DND-41 (cell line): ENCODE measurements around the gene PCCB.

Experiments used
- ATAC-seq: fragments of 200-7000 bp; cut with Tn5 transposase; 3 replicates; pipeline ENCODE4 v1.9.1; 2021; ENCODE audit warnings: low read depth; ENCODE audit not compliant: insufficient read depth
- DNase-seq: peaks from one replicate; pipeline ENCODE4 v3.0.0-alpha.2; 2020
- H2AFZ ChIP-seq: 2 replicates; pipeline ENCODE4 v1.6.0; 2012; ENCODE audit warnings: low read depth, low read length
- H3K27ac ChIP-seq: 2 replicates; pipeline ENCODE4 v1.5.1; 2012; ENCODE audit warnings: low read length, inconsistent platforms
- H3K27me3 ChIP-seq: fragments of 200-600 bp; sonication (generic); 2 replicates; pipeline ENCODE4 v1.6.0; 2012; ENCODE audit warnings: low read length, mild to moderate bottlenecking, inconsistent platforms; ENCODE audit not compliant: insufficient read depth, poor library complexity
- H3K36me3 ChIP-seq: 2 replicates; pipeline ENCODE4 v1.5.1; 2012; ENCODE audit warnings: low read length, inconsistent platforms; ENCODE audit not compliant: insufficient read depth
- H3K4me1 ChIP-seq: 2 replicates; pipeline ENCODE4 v1.5.1; 2012; ENCODE audit warnings: mild to moderate bottlenecking, low read length; ENCODE audit not compliant: insufficient read depth
- H3K4me2 ChIP-seq: 2 replicates; pipeline ENCODE4 v1.6.0; 2012; ENCODE audit warnings: mild to moderate bottlenecking, moderate library complexity, low read length, inconsistent platforms; ENCODE audit not compliant: insufficient read depth
- H3K4me3 ChIP-seq, 2 experiments: fragments of 200-600 bp in 1 of 2; shearing (Covaris generic) in 1 of 2; 2 replicates each; pipeline ENCODE4 v1.5.1; 2012 to 2016; ENCODE audit warnings: inconsistent platforms in 2 of 2, low read length in 2 of 2, mild to moderate bottlenecking in 2 of 2, low read depth in 1 of 2, moderate library complexity in 1 of 2
- H3K79me2 ChIP-seq: 2 replicates; pipeline ENCODE4 v1.6.0; 2012; ENCODE audit warnings: low read length, inconsistent platforms; ENCODE audit not compliant: insufficient read depth
- H3K9ac ChIP-seq: 2 replicates; pipeline ENCODE4 v1.6.0; 2012; ENCODE audit warnings: low read depth, mild to moderate bottlenecking, inconsistent platforms, low read length, moderate library complexity
- H3K9me3 ChIP-seq: 2 replicates; pipeline ENCODE4 v1.5.1; 2012; ENCODE audit warnings: low read length, moderate library complexity, mild to moderate bottlenecking, inconsistent platforms; ENCODE audit not compliant: insufficient read depth, severe bottlenecking
- H4K20me1 ChIP-seq: 2 replicates; pipeline ENCODE4 v1.6.0; 2012; ENCODE audit warnings: low read length; ENCODE audit not compliant: insufficient read depth
- EZH2 ChIP-seq: IDR thresholded peaks from 3 replicates; pipeline ENCODE4 v1.6.1; 2012; ENCODE audit warnings: borderline replicate concordance, low read depth, mild to moderate bottlenecking, moderate library complexity, low read length, inconsistent platforms; ENCODE audit not compliant: severe bottlenecking
- TF ChIP-seq, protein P1 (sequence below): IDR thresholded peaks from 2 replicates; pipeline ENCODE4 v1.5.1; 2012; ENCODE audit warnings: borderline replicate concordance, low read length, moderate library complexity, mild to moderate bottlenecking; ENCODE audit not compliant: poor library complexity, severe bottlenecking; ENCODE audit errors: extremely low read depth

PCCB gene

DNA sequence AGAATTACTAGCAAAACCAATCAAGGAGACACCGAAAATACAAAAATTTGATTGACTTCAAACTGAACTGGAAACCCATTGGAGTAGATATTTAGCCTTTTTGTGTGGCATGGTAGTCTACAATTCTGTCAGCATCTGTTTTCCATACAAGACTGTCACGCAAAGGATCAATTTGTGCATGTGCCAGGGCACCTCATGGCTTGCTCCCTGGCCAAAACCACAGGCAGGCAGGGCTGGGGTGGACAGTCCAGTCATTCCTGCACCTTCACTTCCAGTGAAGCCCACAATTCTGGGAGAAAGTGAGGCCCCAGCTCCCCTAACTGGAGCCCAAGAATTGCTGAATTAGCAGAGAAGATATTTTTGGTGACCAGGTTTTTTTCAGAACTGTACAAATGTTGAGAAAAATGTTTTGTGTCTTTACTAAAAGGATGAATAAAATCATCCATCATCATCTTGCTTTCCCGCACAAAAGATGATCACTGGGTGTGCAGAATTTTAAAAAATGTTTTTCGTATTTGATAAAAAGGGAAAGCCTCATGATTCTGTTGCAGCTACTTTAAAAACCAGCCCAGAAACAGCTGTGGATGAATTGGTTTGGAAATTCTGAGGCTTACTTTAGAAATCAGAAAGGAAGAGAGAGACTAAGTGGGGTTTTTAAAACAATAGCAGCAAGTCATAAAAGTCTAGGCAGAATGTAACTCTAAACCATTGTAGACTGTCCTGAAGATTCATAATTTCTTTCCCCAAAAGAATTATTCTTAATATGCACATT, 86.4 kb downstream of the PCCB start:
- H3K79me2 ChIP-seq: no peaks in the 10 kb centered on the region
- no peak overlapping the region for H3K4me3 ChIP-seq
- H3K4me2 ChIP-seq: no peak overlapping the region
- no peak for TF ChIP-seq EZH2
- TF ChIP-seq, protein P1, sequence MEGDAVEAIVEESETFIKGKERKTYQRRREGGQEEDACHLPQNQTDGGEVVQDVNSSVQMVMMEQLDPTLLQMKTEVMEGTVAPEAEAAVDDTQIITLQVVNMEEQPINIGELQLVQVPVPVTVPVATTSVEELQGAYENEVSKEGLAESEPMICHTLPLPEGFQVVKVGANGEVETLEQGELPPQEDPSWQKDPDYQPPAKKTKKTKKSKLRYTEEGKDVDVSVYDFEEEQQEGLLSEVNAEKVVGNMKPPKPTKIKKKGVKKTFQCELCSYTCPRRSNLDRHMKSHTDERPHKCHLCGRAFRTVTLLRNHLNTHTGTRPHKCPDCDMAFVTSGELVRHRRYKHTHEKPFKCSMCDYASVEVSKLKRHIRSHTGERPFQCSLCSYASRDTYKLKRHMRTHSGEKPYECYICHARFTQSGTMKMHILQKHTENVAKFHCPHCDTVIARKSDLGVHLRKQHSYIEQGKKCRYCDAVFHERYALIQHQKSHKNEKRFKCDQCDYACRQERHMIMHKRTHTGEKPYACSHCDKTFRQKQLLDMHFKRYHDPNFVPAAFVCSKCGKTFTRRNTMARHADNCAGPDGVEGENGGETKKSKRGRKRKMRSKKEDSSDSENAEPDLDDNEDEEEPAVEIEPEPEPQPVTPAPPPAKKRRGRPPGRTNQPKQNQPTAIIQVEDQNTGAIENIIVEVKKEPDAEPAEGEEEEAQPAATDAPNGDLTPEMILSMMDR: no peak
- H4K20me1 ChIP-seq: 0 out of 2 replicates have a peak, but pooled peaks cover 3% of the 10 kb centered on the region
- DNase-seq: no peak
- H3K4me1 ChIP-seq: no peaks in the 10 kb centered on the region
- no peak overlapping the region for H3K9ac ChIP-seq
- no peak for ATAC-seq
- H3K9me3 ChIP-seq: no peaks in the 10 kb centered on the region
- peaks cover 90% of the 10 kb centered on the region for H3K36me3 ChIP-seq
- H3K27ac ChIP-seq: no peak overlapping the region
- no peak overlapping the region for H2AFZ ChIP-seq
- H3K27me3 ChIP-seq: no peaks in the 10 kb centered on the region

DNA sequence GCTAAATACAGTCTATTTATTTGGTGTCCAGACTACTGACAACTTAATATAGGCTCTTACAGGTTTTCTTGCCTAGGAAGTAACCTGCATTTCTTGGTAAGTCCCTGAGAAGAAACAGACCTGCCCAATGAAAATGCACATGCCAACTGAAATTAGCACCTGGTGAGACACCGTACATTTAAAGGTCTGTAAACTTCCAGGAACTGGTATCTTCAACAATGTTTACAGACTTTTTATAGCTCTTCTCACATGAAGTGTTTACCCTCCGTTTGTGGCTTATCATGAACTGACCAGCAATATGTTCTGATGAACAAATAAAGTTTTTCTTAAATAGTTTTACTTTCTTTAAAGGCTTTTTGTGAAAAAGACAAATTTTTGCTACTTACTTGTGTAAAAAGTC, 93.3 kb downstream of the PCCB start:
- Histone ChIP-seq H3K4me1 (no peaks in the 10 kb centered on the region), H3K9ac (no peak overlapping the region), H3K4me2 (no peak overlapping the region), H3K9me3 (no peaks in the 10 kb centered on the region), H3K36me3 (peaks cover 85% of the 10 kb centered on the region), H2AFZ (no peak overlapping the region), H3K27ac (no peak overlapping the region), H3K4me3 (no peak overlapping the region), H4K20me1 (no peaks in the 10 kb centered on the region), H3K79me2 (no peaks in the 10 kb centered on the region), H3K27me3 (no peaks in the 10 kb centered on the region)
- TF ChIP-seq, protein P1: no peak
- TF ChIP-seq EZH2: no peak
- DNase-seq: no peak
- no peak for ATAC-seq

DNA sequence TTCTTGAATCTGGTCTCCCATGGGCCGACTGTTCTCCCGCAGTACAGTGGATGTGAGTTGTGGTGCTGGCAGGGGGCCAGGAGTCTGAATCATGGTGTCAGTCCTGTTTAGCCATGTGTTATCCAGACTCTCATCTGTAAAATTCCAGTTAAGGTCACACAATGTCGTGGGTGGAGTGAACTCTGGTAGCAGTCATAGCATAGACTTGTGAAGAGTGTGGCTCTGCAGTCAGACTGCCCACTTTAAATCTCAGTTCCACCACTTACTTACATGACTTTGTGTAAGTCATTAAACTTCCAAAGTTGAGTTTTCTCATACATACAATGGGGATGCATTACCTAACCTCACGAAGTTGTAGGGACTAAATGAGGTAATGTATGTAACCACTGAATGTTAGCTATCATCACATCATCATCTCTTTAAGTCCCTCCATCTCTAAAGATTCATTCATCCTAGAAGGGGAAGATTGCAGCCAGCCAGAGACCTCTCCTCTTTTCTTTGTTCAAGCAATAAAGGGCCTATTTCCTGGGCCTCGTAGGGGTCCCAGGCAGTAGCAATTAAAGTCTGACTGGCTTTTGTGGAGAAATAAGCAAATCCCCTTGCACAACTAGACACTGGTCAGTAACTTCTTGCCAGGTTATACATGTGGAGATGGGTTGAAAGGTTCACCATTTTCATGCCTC, 93.9 kb downstream of the PCCB start:
- ATAC-seq (no peak; the same call in 2 of the 3 replicates), DNase-seq (no peak)
- no peaks in the 10 kb centered on the region for H3K9me3 ChIP-seq
- peaks cover 85% of the 10 kb centered on the region for H3K36me3 ChIP-seq
- H4K20me1 ChIP-seq: no peaks in the 10 kb centered on the region
- no peaks in the 10 kb centered on the region for H3K79me2 ChIP-seq
- H3K4me2 ChIP-seq: no peak overlapping the region
- H3K4me1 ChIP-seq: no peaks in the 10 kb centered on the region
- TF ChIP-seq, protein P1: no peak
- TF ChIP-seq EZH2: no peak
- no peak overlapping the region for H3K27ac ChIP-seq
- no peaks in the 10 kb centered on the region for H3K27me3 ChIP-seq
- H2AFZ ChIP-seq: no peak overlapping the region
- no peak overlapping the region for H3K9ac ChIP-seq
- no peak overlapping the region for H3K4me3 ChIP-seq
